HG03280 (cell line): ENCODE results near the gene RBM23.
"Not testable (repeated sequence)": the region's sequence is repeated elsewhere in the genome, so short reads cannot be mapped to it uniquely, and the experiment has no call there.

Source experiments
- ATAC-seq: cut with Tn5 transposase; IDR thresholded peaks from one replicate; pipeline ENCODE4 v1.9.1; 2021; ENCODE audit warnings: mild to moderate bottlenecking, moderate library complexity; ENCODE audit not compliant: unreplicated experiment

The RBM23 gene

GRCh38 chr14:22918804-22919600 is at the start of gene RBM23:
Gene RBM23, minus strand, starts transcription at chr14:22919149.
- peak; percentile 84 for ATAC-seq

- ATAC-seq: no peak
These were observed 47.9 kb upstream of the RBM23 start for GRCh38 chr14:22966783-22967269.

- not testable (repeated sequence) for ATAC-seq
These were observed 47.2 kb upstream of the RBM23 start for GRCh38 chr14:22965916-22966782.

GRCh38 chr14:22962061-22962676 is 43.2 kb upstream of the RBM23 start:
- ATAC-seq: no peak

- ATAC-seq: no peak
These were observed 37.0 kb upstream of the RBM23 start for GRCh38 chr14:22955702-22956569.

GRCh38 chr14:22952418-22952817 is 33.5 kb upstream of the RBM23 start:
- ATAC-seq: no peak

GRCh38 chr14:22951795-22952194 is 32.8 kb upstream of the RBM23 start:
- ATAC-seq: not testable (repeated sequence)

- ATAC-seq: no peak
These were observed 26.7 kb upstream of the RBM23 start for GRCh38 chr14:22945642-22946041.

GRCh38 chr14:22939684-22940083 is 20.7 kb upstream of the RBM23 start:
- no peak for ATAC-seq

GRCh38 chr14:22935156-22935555 is 16.2 kb upstream of the RBM23 start:
- no peak for ATAC-seq

- no peak for ATAC-seq
These were observed 13.2 kb upstream of the RBM23 start for GRCh38 chr14:22932146-22932545.

- ATAC-seq: no peak
These were observed 11.0 kb upstream of the RBM23 start for GRCh38 chr14:22929961-22930364.

GRCh38 chr14:22929104-22929960 is 10.4 kb upstream of the RBM23 start, which contains the start of gene PRMT5:
Gene PRMT5, minus strand, starts transcription at chr14:22929376. Its CDS starts 15 bp downstream, at chr14:22929361.
- peak; percentile 86 for ATAC-seq

- ATAC-seq: no peak
These were observed 9.5 kb upstream of the RBM23 start for GRCh38 chr14:22928237-22929103.

GRCh38 chr14:22926316-22926715 is 7.4 kb upstream of the RBM23 start:
- no peak for ATAC-seq

GRCh38 chr14:22925513-22925912 is 6.6 kb upstream of the RBM23 start:
- no peak for ATAC-seq

GRCh38 chr14:22923746-22924145 is 4.8 kb upstream of the RBM23 start:
- no peak for ATAC-seq

- ATAC-seq: no peak
These were observed 3.3 kb upstream of the RBM23 start for GRCh38 chr14:22922294-22922693.
